ENCODE results near the gene MMP1. TPM values are rescaled to one million over a fixed set of nuclear protein-coding genes. Genes with fewer than 3 reads are reported as not detected.
"Not testable (repeated sequence)": the region's sequence is repeated elsewhere in the genome, so short reads cannot be mapped to it uniquely, and the experiment has no call there.

MMP1 gene
- polyA plus RNA-seq, 10 donors = 0.15 to 3.7 (median 0.44) TPM

DNA sequence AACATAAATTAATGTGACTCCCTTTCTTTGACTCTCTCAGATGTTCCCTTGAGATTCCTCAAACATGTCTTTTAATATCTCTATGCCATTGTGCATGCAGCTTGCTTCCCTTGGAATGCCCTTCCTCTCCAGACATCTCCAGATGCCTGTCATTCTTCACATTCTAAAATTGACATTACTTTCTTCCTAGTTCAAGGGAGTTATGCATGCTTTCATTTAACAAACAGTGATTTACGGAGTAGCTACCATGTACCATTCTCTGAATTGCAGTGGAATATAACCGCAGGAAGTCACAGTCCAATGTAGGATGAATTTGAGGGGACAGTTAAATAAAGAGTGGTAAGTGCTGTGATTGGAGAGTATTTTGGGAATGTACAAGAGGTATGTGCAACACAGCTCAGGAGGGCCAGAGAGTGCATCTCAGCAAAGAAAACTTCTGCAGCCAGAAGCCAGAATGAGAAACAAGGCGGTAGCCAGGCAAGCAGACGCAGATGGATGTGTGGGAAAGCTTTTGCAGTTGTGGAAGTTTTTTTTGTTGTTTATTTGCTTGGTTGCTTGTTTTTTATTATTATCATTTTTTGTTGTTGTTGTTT, 36.2 kb downstream of the MMP1 start:
- peak in 2 of 3 donors; percentile 32 to 74 for DNase-seq

DNA sequence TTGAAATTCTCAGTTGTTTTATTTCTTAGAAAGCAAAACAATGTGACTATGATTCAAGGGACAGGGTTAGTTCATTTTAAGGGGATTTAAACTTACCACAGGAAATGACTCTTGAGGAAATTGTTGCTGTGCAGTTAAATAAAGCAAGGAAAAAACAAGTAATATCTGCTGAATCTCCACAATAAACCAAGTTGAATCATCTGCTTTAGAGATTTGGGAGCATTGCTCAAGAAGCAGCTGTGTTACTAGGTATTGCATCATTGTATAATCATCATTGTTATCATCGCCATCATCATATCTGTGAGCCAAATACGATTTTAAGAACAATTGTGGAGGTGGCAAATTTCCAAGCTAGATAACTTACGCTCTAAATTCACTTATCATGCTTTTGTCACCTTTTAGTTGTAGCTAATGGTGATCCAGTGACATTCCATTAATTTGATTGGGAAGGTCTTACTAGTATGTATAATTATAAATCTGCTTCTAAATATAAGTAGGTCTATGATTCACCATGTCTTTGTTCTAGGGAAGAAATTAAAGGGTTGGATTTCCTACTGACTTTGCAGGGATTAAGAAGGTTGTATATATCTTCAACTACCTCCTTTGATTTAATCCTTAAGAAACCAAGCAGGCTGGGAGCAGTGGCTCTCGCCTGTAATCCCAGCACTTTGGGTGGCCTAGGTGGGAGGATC, 37.5 kb downstream of the MMP1 start:
- peak; percentile 66 to 92 (median 84) for DNase-seq

DNA sequence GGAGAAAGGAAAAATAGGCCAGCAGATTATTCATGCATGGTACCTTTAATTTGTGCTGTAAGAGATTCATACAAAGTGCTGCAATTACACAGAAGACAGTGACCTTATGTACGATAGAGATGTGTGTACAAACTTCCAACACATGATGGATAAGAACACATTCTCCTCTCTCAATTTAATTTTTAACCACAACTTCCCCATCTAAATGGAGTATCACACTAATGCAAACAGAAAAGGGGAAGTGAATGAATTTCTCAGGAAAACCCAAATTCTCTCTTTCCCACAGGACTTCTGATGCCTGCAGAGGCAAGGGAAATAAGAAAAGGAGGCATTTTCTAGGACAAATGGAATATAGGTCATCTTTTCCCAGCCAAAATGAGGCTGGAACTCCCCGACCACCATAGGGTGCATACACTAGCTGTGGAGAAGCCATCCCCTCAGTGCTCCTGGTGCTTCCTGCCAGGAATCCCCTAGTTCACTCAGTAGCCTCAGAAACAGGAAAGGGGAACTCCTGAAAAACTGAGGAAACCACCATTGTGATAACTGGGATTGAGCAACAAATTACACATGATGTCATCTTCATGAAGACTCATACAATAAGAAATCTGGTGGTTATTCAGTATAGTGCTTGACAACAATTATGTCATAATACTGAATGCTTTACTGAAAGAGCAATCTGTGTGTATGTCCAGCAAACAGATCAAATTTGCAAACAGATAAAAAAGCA, 40.0 kb downstream of the MMP1 start:
- peak in 1 of 3 donors; percentile 10 for DNase-seq

DNA sequence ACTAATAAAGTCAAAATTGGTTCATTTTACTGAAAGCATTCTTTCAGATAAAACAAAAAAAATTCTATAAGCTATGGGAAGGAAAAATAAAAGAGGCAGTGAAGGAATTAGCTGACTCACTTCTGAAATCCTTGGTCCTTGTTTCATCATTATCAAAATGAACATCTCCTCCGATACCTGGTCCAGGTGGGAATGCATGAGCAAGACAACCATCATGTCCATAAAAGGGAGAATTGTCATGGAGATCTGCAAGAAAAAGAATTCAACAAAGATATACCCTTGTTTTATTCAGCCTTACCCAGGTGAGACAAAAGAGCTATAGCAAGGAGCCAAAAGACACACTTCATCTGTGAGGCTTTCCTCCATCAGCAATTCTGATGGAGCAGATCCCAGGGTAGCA, 44.7 kb downstream of the MMP1 start:
- DNase-seq = no peak

DNA sequence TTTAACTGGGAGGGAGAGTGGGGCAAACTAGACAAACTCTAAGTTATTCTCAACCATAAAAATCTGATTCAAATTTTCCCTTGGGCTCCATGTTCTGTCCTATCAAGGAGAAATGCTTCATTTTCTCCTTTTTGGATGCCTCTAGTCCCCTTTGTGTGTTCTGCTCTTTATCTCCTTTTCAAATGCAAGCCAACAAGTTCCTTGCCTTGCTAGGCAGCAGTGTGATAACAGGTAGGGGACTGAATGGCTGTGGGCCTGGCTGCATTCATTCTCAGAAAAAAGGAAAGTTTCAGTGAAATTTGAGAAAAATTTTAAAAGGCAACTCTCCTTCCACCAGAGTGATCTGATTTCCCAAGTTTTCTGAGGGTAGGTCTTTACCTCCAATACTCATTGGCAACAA, 46.3 kb downstream of the MMP1 start:
- no peak for DNase-seq

DNA sequence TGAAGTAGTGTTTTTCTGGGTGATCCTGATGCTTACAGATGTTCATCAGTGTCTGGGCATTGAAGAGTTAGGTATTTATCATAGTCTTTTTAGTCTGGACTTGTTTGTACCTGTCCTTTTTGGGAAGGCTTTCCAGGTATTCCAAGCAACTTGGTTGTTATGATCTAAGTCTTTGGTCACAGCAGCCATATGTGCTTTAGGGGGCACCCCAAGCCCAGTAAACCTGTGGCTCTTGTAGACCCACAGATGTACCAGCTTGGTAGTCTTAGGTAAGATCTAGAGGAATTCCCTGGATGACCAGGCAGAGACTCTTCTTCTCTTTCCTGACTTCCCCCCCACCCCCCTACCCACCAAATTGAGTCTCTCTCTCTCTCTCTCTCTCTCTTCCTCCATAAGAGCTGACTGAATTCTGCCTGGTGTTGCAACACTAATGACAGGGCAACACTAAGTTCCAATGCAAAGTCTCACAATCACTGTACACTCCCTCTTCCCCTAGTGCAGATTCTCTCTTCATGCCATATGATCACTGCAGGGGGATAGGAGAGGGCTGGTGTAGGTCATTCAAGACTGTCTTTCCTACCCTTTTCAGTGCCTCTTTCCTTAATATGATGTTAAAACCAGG, 48.7 kb downstream of the MMP1 start:
- DNase-seq = no peak

DNA sequence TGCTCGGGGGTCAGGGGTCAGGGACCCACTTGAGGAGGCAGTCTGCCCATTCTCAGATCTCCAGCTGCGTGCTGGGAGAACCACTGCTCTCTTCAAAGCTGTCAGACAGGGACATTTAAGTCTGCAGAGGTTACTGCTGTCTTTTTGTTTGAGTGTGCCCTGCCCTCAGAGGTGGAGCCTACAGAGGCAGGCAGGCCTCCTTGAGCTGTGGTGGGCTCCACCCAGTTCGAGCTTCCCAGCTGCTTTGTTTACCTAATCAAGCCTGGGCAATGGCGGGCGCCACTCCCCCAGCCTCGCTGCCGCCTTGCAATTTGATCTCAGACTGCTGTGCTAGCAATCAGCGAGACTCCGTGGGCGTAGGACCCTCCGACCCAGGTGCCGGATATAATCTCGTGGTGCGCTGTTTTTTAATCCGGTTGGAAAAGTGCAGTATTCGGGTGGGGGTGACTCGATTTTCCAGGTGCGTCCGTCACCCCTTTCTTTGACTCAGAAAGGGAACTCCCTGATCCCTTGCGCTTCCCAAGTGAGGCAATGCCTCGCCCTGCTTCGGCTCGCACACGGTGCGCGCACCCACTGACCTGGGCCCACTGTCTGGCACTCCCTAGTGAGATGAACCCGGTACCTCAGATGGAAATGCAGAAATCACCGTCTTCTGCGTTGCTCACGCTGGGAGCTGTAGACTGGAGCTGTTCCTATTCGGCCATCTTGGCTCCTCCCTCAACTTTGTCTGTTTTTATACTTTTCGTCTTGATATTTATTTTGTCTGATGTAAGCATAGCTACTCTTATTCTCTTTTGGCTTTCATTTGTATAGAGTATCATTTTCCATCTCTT, 51.0 kb downstream of the MMP1 start:
- not testable (repeated sequence) for DNase-seq

Other genes with a start within 250 kb of the MMP1 start
- not detected for gene MMP20, start 172.8 kb downstream of the MMP1 start, polyA plus RNA-seq (ENCODE audit: insufficient read length in 10 of 10)
- gene MMP27, start 92.4 kb downstream of the MMP1 start, polyA plus RNA-seq (ENCODE audit: insufficient read length in 10 of 10) = 1 to 10 TPM in 1 of 10 donors, under 1 TPM in 4, not detected in 5; 0.11 to 1.2 (median 0.24) TPM
- under 1 TPM in 7 of 10 donors, not detected in 3; 0.05 to 0.28 (median 0.15) TPM for gene MMP8, start 73.2 kb downstream of the MMP1 start, polyA plus RNA-seq (ENCODE audit: insufficient read length in 10 of 10)
- under 1 TPM in 1 of 10 donors, not detected in 9; 0.07 TPM for gene MMP10, start 17.5 kb downstream of the MMP1 start, polyA plus RNA-seq (ENCODE audit: insufficient read length in 10 of 10)
- gene MMP3, start 45.4 kb upstream of the MMP1 start, polyA plus RNA-seq (ENCODE audit: insufficient read length in 10 of 10) = under 1 TPM in 2 of 10 donors, not detected in 8; 0.16 to 0.42 TPM
- not detected for gene MMP12, start 76.8 kb upstream of the MMP1 start, polyA plus RNA-seq (ENCODE audit: insufficient read length in 10 of 10)
- gene MMP13, start 157.6 kb upstream of the MMP1 start, polyA plus RNA-seq (ENCODE audit: insufficient read length in 10 of 10) = under 1 TPM in 3 of 10 donors, not detected in 7; 0.08 to 0.11 (median 0.10) TPM